ENCODE results near the gene SIL1.
"Not testable (repeated sequence)": the region's sequence is repeated elsewhere in the genome, so short reads cannot be mapped to it uniquely, and the experiment has no call there.

SIL1 gene

GRCh38 chr5:139016186-139016585, 182.0 kb downstream of the SIL1 start:
- DNase-seq: no peak

- DNase-seq: no peak
These were observed 183.4 kb downstream of the SIL1 start for GRCh38 chr5:139014726-139015125.

GRCh38 chr5:139012176-139012575, 186.0 kb downstream of the SIL1 start:
- no peak for DNase-seq

- DNase-seq: not testable (repeated sequence)
These were observed 187.0 kb downstream of the SIL1 start for GRCh38 chr5:139011156-139011555.

- DNase-seq: no peak
These were observed 193.5 kb downstream of the SIL1 start for GRCh38 chr5:139004374-139005307.

GRCh38 chr5:138999674-139000073, 198.5 kb downstream of the SIL1 start:
- no peak for DNase-seq

- no peak for DNase-seq
These were observed 199.6 kb downstream of the SIL1 start for GRCh38 chr5:138998521-138998920.

- no peak for DNase-seq
These were observed 202.0 kb downstream of the SIL1 start for GRCh38 chr5:138996120-138996519.

- DNase-seq: no peak
These were observed 207.1 kb downstream of the SIL1 start for GRCh38 chr5:138990986-138991590.

GRCh38 chr5:138989720-138990119, 208.4 kb downstream of the SIL1 start:
- DNase-seq: no peak

- no peak for DNase-seq
These were observed 211.9 kb downstream of the SIL1 start for GRCh38 chr5:138986186-138986800.

GRCh38 chr5:138985683-138986082, 212.5 kb downstream of the SIL1 start:
- DNase-seq: no peak

- DNase-seq: no peak
These were observed 212.9 kb downstream of the SIL1 start for GRCh38 chr5:138985256-138985655.

- no peak for DNase-seq
These were observed 214.2 kb downstream of the SIL1 start for GRCh38 chr5:138983984-138984383.

- no peak for DNase-seq
These were observed 216.6 kb downstream of the SIL1 start for GRCh38 chr5:138981586-138981985.

GRCh38 chr5:138981131-138981530, 217.0 kb downstream of the SIL1 start:
- no peak for DNase-seq

GRCh38 chr5:138980441-138980840, 217.7 kb downstream of the SIL1 start:
- DNase-seq: no peak

- DNase-seq: no peak
These were observed 218.4 kb downstream of the SIL1 start for GRCh38 chr5:138979684-138980280.

GRCh38 chr5:138978581-138978980, 219.6 kb downstream of the SIL1 start:
- no peak for DNase-seq

- no peak for DNase-seq
These were observed 220.1 kb downstream of the SIL1 start for GRCh38 chr5:138978080-138978479.

GRCh38 chr5:138975098-138975847, 222.9 kb downstream of the SIL1 start:
- no peak for DNase-seq

GRCh38 chr5:138974227-138975063, 223.7 kb downstream of the SIL1 start:
- no peak for DNase-seq

All from AML-193 (cell line).